ENCODE results near the gene DIP2C. TPM values are rescaled to one million over a fixed set of nuclear protein-coding genes. Genes with fewer than 3 reads are reported as not detected.

Gene DIP2C
- total RNA-seq, 2 donors from 2014 or later = 13.0 to 13.7 TPM

- peaks cover 20% of the 10 kb centered on the region for H3K36me3 Mint-ChIP-seq (ENCODE audit: low read depth)
- H3K4me3 Mint-ChIP-seq = no peak overlapping the region
- no peak overlapping the region for H3K27ac Mint-ChIP-seq
- no peak overlapping the region for H3K4me3 ChIP-seq (ENCODE audit: low read length)
- H3K27ac ChIP-seq (ENCODE audit: low read depth, low read length) = no peak overlapping the region
- no peak for DNase-seq
- peaks cover 14% of the 10 kb centered on the region for H3K9me3 Mint-ChIP-seq
- no peaks in the 10 kb centered on the region for H3K9me3 ChIP-seq (ENCODE audit: control insufficient read depth, low read length)
- WGBS, 2 experiments (ENCODE audit: insufficient coverage in 1 of 2, insufficient read length in 1 of 2) = 92 to 94% methylated on average over 6 to 9 of the region's 9 CpGs
- TF ChIP-seq, protein P1, sequence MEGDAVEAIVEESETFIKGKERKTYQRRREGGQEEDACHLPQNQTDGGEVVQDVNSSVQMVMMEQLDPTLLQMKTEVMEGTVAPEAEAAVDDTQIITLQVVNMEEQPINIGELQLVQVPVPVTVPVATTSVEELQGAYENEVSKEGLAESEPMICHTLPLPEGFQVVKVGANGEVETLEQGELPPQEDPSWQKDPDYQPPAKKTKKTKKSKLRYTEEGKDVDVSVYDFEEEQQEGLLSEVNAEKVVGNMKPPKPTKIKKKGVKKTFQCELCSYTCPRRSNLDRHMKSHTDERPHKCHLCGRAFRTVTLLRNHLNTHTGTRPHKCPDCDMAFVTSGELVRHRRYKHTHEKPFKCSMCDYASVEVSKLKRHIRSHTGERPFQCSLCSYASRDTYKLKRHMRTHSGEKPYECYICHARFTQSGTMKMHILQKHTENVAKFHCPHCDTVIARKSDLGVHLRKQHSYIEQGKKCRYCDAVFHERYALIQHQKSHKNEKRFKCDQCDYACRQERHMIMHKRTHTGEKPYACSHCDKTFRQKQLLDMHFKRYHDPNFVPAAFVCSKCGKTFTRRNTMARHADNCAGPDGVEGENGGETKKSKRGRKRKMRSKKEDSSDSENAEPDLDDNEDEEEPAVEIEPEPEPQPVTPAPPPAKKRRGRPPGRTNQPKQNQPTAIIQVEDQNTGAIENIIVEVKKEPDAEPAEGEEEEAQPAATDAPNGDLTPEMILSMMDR (conservative IDR thresholded peaks at IDR 0.05) = no peak
- no peaks in the 10 kb centered on the region for H3K27me3 ChIP-seq (ENCODE audit: control insufficient read depth, insufficient read depth, low read length, poor library complexity, severe bottlenecking)
- H3K27me3 Mint-ChIP-seq (ENCODE audit: insufficient read depth) = no peaks in the 10 kb centered on the region
- H3K9ac ChIP-seq (ENCODE audit: extremely low read depth, low read length, poor library complexity, severe bottlenecking) = no peak overlapping the region
- H3K4me1 ChIP-seq (ENCODE audit: control insufficient read depth, insufficient read depth, low read length) = peaks cover 4% of the 10 kb centered on the region
- H3K4me1 Mint-ChIP-seq = peaks cover 9% of the 10 kb centered on the region
- H3K36me3 ChIP-seq (ENCODE audit: control insufficient read depth, insufficient read depth, low read length) = peaks cover 20% of the 10 kb centered on the region
Observed at GRCh38 chr10:474946-475345, 214.5 kb downstream of the DIP2C start.

GRCh38 chr10:474406-474805 is 215.1 kb downstream of the DIP2C start:
- Mint-ChIP-seq H3K27ac (no peak overlapping the region), H3K36me3 (ENCODE audit: low read depth) (peaks cover 25% of the 10 kb centered on the region), H3K9me3 (peaks cover 14% of the 10 kb centered on the region), H3K4me1 (peaks cover 9% of the 10 kb centered on the region), H3K27me3 (ENCODE audit: insufficient read depth) (no peaks in the 10 kb centered on the region), H3K4me3 (no peak overlapping the region)
- Histone ChIP-seq H3K9me3 (ENCODE audit: control insufficient read depth, low read length) (no peaks in the 10 kb centered on the region), H3K4me1 (ENCODE audit: control insufficient read depth, insufficient read depth, low read length) (peaks cover 4% of the 10 kb centered on the region), H3K27ac (ENCODE audit: low read depth, low read length) (no peak overlapping the region), H3K4me3 (ENCODE audit: low read length) (no peak overlapping the region), H3K9ac (ENCODE audit: extremely low read depth, low read length, poor library complexity, severe bottlenecking) (no peak overlapping the region), H3K27me3 (ENCODE audit: control insufficient read depth, insufficient read depth, low read length, poor library complexity, severe bottlenecking) (no peaks in the 10 kb centered on the region), H3K36me3 (ENCODE audit: control insufficient read depth, insufficient read depth, low read length) (peaks cover 24% of the 10 kb centered on the region)
- DNase-seq = peak; percentile 27
- WGBS, 2 experiments (ENCODE audit: insufficient coverage in 1 of 2, insufficient read length in 1 of 2) = 86 to 93% methylated on average over 9 to 12 of the region's 12 CpGs
- TF ChIP-seq, protein P1 (conservative IDR thresholded peaks at IDR 0.05) = no peak

DNA sequence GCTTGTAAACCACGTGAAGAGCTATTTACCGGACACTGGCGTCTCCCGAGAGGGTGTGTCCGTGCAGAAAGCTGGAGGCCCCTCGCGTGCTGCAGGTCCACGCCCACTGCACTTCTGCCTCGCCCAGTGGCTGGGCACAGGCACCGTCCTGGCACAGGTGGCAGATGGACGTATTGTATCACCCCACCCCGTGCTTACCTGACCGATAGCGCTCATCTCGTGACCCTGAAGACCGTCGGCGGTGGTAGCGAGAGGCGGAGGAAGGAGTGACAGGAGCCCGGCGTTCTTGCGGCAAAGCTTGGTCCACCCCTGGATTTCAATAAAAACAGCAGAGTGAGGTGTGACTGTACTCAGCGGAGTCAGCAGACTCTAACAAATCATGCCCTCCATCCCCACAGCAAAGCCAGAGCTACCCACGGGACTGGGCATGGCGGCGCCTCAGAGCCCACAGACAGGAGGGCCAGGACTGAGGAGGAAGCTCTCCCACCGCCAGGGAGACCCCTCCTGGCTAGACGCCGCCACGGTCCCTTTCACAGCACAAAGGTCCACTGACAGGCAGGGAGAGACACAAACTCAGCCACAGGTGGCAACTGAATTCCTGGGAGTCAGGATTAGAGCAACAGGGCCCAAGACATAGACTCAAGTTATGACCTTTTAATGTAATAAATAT is 217.1 kb downstream of the DIP2C start:
- H3K4me1 Mint-ChIP-seq = peaks cover 9% of the 10 kb centered on the region
- WGBS, 2 experiments (ENCODE audit: insufficient coverage in 1 of 2, insufficient read length in 1 of 2) = 93 to 95% methylated on average over 24 to 31 of the region's 31 CpGs
- no peak overlapping the region for H3K9ac ChIP-seq (ENCODE audit: extremely low read depth, low read length, poor library complexity, severe bottlenecking)
- TF ChIP-seq, protein P1 (conservative IDR thresholded peaks at IDR 0.05) = peak; percentile 49
- no peak overlapping the region for H3K4me3 ChIP-seq (ENCODE audit: low read length)
- H3K36me3 Mint-ChIP-seq (ENCODE audit: low read depth) = peaks cover 35% of the 10 kb centered on the region
- H3K9me3 ChIP-seq (ENCODE audit: control insufficient read depth, low read length) = no peaks in the 10 kb centered on the region
- peaks cover 4% of the 10 kb centered on the region for H3K4me1 ChIP-seq (ENCODE audit: control insufficient read depth, insufficient read depth, low read length)
- no peak overlapping the region for H3K27ac ChIP-seq (ENCODE audit: low read depth, low read length)
- H3K36me3 ChIP-seq (ENCODE audit: control insufficient read depth, insufficient read depth, low read length) = peaks cover 31% of the 10 kb centered on the region
- peak; percentile 68 for DNase-seq
- H3K9me3 Mint-ChIP-seq = peaks cover 6% of the 10 kb centered on the region
- no peaks in the 10 kb centered on the region for H3K27me3 Mint-ChIP-seq (ENCODE audit: insufficient read depth)
- no peak overlapping the region for H3K27ac Mint-ChIP-seq
- no peaks in the 10 kb centered on the region for H3K27me3 ChIP-seq (ENCODE audit: control insufficient read depth, insufficient read depth, low read length, poor library complexity, severe bottlenecking)
- H3K4me3 Mint-ChIP-seq = no peak overlapping the region
